BLaER1 treated with 17β-estradiol and CSF1 and Interleukin-3, amounts not matched to agents 10 nM and 100 nM (cell line): ENCODE measurements around the gene IFT88.
A peak's percentile ranks its signal among the peaks of the same experiment; 100 is the strongest.
"Not testable (repeated sequence)": the region's sequence is repeated elsewhere in the genome, so short reads cannot be mapped to it uniquely, and the experiment has no call there.

Experiments
- H3K27ac ChIP-seq, 11 experiments: shearing (Covaris generic); formaldehyde crosslinking; 2 replicates each; pipeline ENCODE4 v1.8.1; 2022
- H3K27me3 ChIP-seq, 11 experiments: shearing (Covaris generic); formaldehyde crosslinking; 2 replicates each; pipeline ENCODE4 v1.8.1; 2022
- H3K36me3 ChIP-seq, 11 experiments: shearing (Covaris generic); formaldehyde crosslinking; 2 replicates each; pipeline ENCODE4 v1.8.1; 2022
- H3K4me1 ChIP-seq, 10 experiments: shearing (Covaris generic); formaldehyde crosslinking; 2 replicates each; pipeline ENCODE4 v1.8.1; 2022
- H3K4me2 ChIP-seq, 11 experiments: shearing (Covaris generic); formaldehyde crosslinking; 2 replicates each; pipeline ENCODE4 v1.8.1; 2022
- H3K4me3 ChIP-seq, 10 experiments: shearing (Covaris generic); formaldehyde crosslinking; 2 replicates each; pipeline ENCODE4 v1.8.1; 2022
- H3K9ac ChIP-seq, 11 experiments: shearing (Covaris generic); formaldehyde crosslinking; 2 replicates each; pipeline ENCODE4 v1.8.1; 2022
- H3K9me3 ChIP-seq, 11 experiments: shearing (Covaris generic); formaldehyde crosslinking; replicated peaks in 1 of 11; 2 replicates each; pipeline ENCODE4 v1.8.1; 2022
- H4K20me1 ChIP-seq, 11 experiments: shearing (Covaris generic); formaldehyde crosslinking; 2 replicates each; pipeline ENCODE4 v1.8.1; 2022
- Cebpa-rat ChIP-seq, 11 experiments: shearing (Covaris generic); IDR thresholded peaks; 2 replicates each; pipeline ENCODE4 v1.8.1; 2022

The IFT88 gene

DNA sequence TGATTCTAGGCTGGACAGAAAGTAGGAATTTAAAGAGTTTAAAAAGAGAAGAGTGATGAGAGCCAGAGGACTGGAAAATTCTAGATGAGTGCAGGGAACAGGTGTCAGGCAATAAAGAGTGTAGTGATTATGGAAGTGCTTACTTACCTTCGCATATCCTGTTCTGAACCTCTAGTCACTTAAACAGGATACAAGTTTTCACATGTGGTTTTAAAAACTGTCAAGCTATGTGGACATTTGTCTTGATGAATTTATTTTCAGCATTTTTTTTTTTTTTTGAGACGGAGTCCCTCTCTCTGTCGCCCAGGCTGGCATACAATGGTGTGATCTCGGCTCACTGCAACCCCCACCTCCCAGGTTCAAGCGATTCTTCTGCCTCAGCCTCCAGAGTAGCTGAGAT, 102.2 kb downstream of the IFT88 start:
- Histone ChIP-seq H3K9ac (no peak overlapping the region), H3K4me3 (no peak overlapping the region), H3K27ac (no peak overlapping the region), H3K9me3 (no peaks in the 10 kb centered on the region), H3K4me2 (peak overlapping the region in 4 of 11 experiments; percentile 0 to 23 (median 16); a peak in 1 of 22 replicates), H3K4me1 (peaks cover 0 to 11% (median 0%) of the 10 kb centered on the region in 10 experiments; a peak in 4 of 20 replicates), H4K20me1 (no peaks in the 10 kb centered on the region), H3K27me3 (no peaks in the 10 kb centered on the region), H3K36me3 (peaks cover 0 to 18% (median 0%) of the 10 kb centered on the region in 11 experiments; a peak in 4 of 22 replicates)
- no peak for TF ChIP-seq Cebpa-rat (IDR thresholded peaks at IDR 0.05)

DNA sequence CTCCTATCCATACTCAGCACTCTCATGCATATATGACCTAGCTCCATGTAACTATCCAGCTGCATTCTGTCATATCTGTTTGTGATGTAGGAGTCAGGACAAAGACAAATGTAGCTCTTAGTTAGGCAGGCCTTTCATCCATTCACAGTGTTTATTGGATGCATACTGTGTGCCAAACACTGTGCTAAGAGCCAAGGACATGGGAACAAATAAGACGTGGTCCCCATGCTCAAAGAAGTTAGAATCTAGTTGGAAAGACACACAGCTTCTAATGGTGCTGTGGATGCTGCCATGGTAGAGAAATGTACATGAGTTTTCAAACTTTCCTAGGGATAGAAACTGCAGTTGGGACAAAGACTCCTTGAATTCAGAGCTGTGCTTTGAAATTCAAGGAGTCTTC, 104.8 kb downstream of the IFT88 start:
- H3K27me3 ChIP-seq, result no peaks in the 10 kb centered on the region
- no peaks in the 10 kb centered on the region for H3K9me3 ChIP-seq
- H4K20me1 ChIP-seq, result no peaks in the 10 kb centered on the region
- no peak overlapping the region for H3K4me2 ChIP-seq
- peaks cover 0 to 11% (median 0%) of the 10 kb centered on the region in 10 experiments; a peak in 3 of 20 replicates for H3K4me1 ChIP-seq
- H3K4me3 ChIP-seq, result no peak overlapping the region
- no peak overlapping the region for H3K27ac ChIP-seq
- H3K9ac ChIP-seq, result no peak overlapping the region
- no peak for TF ChIP-seq Cebpa-rat (IDR thresholded peaks at IDR 0.05)
- peaks cover 0 to 19% (median 0%) of the 10 kb centered on the region in 11 experiments; a peak in 4 of 22 replicates for H3K36me3 ChIP-seq

DNA sequence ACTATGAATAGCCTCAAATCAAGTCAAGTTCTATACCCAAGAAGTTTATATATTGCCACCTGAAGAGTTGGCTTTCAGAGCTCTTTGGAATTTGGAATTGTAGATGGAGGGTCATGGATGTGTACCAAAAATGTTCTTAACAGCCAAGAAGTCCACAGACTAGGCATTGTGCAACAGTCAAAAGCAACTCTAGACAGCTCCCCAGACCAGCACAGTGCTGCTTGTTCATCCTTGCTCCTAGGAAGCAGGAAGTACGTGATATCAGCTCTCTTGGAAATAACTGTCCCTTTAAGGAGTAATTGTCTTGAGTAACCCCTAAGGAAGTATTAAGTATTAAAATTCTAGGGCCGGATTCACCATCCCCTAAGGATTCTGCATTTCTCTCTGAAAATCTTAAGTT, 105.8 kb downstream of the IFT88 start:
- Histone ChIP-seq H3K27ac (no peak overlapping the region), H3K36me3 (peaks cover 0 to 19% (median 0%) of the 10 kb centered on the region in 11 experiments; a peak in 4 of 22 replicates), H3K4me1 (peaks cover 0 to 8% (median 0%) of the 10 kb centered on the region in 10 experiments; a peak in 2 of 20 replicates), H3K9ac (no peak overlapping the region), H3K4me2 (no peak overlapping the region), H3K27me3 (no peaks in the 10 kb centered on the region), H3K9me3 (no peaks in the 10 kb centered on the region), H3K4me3 (no peak overlapping the region), H4K20me1 (no peaks in the 10 kb centered on the region)
- no peak for TF ChIP-seq Cebpa-rat (IDR thresholded peaks at IDR 0.05)

DNA sequence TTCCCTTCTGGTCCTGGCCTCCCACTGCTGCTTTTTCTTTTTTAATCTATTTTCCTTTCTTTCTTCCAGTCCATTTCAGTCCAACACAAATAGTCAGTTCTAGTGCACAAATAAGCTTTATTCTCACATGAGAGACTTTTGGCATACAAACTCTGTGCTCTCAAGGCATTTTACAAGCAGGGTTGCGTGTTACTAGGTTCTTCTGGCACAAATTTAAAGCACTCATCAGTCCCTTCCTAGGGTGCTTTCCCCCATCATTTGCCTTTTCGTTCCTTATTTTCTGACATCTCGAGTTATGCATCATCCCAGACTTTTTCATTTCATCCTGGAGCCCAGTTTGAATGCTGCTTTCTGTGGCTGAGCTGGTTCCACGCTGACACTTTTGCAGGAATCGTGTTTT, 106.8 kb downstream of the IFT88 start:
- Histone ChIP-seq H3K9ac (no peak overlapping the region), H3K27me3 (no peaks in the 10 kb centered on the region), H3K4me1 (peaks cover 0 to 6% (median 0%) of the 10 kb centered on the region in 10 experiments; a peak in 2 of 20 replicates), H3K27ac (no peak overlapping the region), H3K36me3 (peaks cover 0 to 19% (median 0%) of the 10 kb centered on the region in 11 experiments; a peak in 4 of 22 replicates), H3K4me3 (no peak overlapping the region), H3K9me3 (no peaks in the 10 kb centered on the region), H3K4me2 (no peak overlapping the region), H4K20me1 (no peaks in the 10 kb centered on the region)
- TF ChIP-seq Cebpa-rat (IDR thresholded peaks at IDR 0.05), result no peak

DNA sequence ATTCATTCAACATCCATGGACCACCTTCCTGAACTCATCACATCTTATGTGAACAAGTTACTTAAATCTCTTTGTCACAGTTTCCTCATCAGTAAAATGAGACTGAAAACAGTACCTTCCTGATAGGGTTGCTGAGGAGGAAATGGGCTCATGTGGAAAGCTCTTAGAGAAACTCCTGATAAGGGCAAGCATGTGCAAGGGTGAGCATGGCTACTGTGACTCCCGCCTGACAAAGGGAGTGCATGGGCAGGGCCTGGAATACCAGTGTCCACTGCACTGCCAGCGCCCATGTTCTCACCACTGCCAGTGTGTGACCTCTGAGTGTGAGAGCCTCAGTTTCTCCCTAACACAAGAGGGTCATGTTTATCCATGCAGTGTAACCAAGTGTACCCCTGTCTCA, 109.3 kb downstream of the IFT88 start:
- H3K4me1 ChIP-seq, result no peaks in the 10 kb centered on the region
- H3K9me3 ChIP-seq, result no peaks in the 10 kb centered on the region
- H3K36me3 ChIP-seq, result peaks cover 0 to 24% (median 0%) of the 10 kb centered on the region in 11 experiments; a peak in 5 of 22 replicates
- no peaks in the 10 kb centered on the region for H4K20me1 ChIP-seq
- no peak overlapping the region for H3K4me2 ChIP-seq
- H3K27ac ChIP-seq, result no peak overlapping the region
- no peak overlapping the region for H3K9ac ChIP-seq
- H3K4me3 ChIP-seq, result no peak overlapping the region
- H3K27me3 ChIP-seq, result no peaks in the 10 kb centered on the region
- TF ChIP-seq Cebpa-rat (IDR thresholded peaks at IDR 0.05), result no peak

DNA sequence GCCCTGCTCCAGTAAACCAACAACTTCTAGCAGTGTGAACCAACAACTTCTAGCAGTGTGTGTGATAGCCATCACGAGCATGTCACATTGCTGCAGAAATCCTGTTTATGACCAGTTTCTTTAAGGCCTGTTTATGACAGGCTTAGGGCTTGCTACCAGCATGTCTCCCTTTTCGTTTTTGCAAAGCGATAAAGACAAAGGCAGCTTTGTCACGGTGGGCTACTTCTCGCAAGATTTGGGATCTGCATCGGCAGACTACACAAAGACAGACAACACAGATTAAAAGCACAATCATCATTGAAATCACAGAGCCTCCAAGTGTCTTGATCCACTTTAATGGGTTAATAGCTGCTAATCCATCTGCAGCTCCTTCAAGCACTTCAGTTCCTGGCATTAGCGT, 111.6 kb downstream of the IFT88 start:
- H3K9me3 ChIP-seq, H3K4me2 ChIP-seq, H3K27ac ChIP-seq, H3K4me3 ChIP-seq, H4K20me1 ChIP-seq, H3K4me1 ChIP-seq, H3K27me3 ChIP-seq, H3K9ac ChIP-seq: not testable (repeated sequence)
- peaks cover 0 to 19% (median 0%) of the 10 kb centered on the region in 11 experiments; a peak in 2 of 22 replicates for H3K36me3 ChIP-seq

DNA sequence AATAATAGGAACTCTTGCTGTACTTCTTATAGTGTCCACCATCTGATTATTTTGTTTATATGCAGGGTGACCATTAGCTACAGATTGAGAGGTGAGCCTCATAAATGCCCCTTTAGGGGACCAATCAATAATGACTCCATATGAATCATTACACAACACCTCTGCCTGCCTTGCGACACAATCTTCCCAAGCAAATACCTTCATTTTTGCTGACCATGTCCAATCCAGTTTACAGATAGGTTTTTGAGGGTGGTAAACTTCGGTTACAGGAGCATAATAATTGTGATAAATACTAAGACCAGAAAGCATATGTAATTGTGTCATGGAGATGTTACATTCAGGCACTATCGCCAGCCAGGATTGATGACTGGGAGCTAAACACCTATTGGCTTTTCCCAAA, 112.9 kb downstream of the IFT88 start:
- H4K20me1 ChIP-seq, result no peaks in the 10 kb centered on the region
- TF ChIP-seq Cebpa-rat (IDR thresholded peaks at IDR 0.05), result no peak
- peaks cover 0 to 17% (median 0%) of the 10 kb centered on the region in 11 experiments; a peak in 2 of 22 replicates for H3K36me3 ChIP-seq
- H3K9ac ChIP-seq, result no peak overlapping the region
- no peaks in the 10 kb centered on the region for H3K4me1 ChIP-seq
- no peaks in the 10 kb centered on the region for H3K27me3 ChIP-seq
- H3K4me3 ChIP-seq, result no peak overlapping the region
- H3K27ac ChIP-seq, result no peak overlapping the region
- no peaks in the 10 kb centered on the region for H3K9me3 ChIP-seq
- no peak overlapping the region for H3K4me2 ChIP-seq

DNA sequence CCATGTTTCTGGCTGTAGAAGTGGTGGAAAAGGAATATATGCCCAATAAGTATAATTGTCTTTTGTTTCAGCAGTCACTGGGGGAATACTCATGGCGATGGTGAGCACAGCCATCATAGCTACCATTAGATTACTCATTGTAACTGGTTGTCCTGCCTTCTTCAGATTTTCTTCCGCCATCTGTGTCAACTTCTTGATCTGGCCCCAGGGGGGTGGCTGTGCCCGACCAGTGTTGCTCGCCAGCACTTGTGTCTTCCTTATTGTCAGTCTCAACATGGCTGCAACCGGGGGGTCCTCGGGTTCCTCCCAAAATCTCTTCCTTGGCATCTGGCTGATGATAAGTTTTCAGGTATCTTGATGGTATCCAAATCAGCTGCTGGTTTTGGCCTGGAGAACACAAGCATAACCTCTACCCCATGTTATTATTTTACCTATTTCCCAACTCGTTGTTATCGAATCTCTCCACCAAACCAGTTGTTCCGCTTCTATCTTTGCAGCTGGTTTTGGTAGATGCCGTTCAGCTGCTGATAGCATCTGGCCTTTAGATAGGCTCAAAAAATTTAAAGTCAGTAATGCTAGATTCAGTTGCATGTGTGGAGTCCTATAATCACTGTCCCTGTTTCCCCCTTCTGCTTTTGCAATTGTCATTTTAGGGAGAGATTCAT, 113.6 kb downstream of the IFT88 start:
- Histone ChIP-seq H3K4me1 (no peaks in the 10 kb centered on the region), H3K9me3 (no peaks in the 10 kb centered on the region), H3K36me3 (peaks cover 0 to 14% (median 0%) of the 10 kb centered on the region in 11 experiments; a peak in 2 of 22 replicates), H3K9ac (no peak overlapping the region), H4K20me1 (no peaks in the 10 kb centered on the region), H3K4me2 (no peak overlapping the region), H3K27ac (no peak overlapping the region), H3K27me3 (no peaks in the 10 kb centered on the region), H3K4me3 (no peak overlapping the region)
- no peak for TF ChIP-seq Cebpa-rat (IDR thresholded peaks at IDR 0.05)

DNA sequence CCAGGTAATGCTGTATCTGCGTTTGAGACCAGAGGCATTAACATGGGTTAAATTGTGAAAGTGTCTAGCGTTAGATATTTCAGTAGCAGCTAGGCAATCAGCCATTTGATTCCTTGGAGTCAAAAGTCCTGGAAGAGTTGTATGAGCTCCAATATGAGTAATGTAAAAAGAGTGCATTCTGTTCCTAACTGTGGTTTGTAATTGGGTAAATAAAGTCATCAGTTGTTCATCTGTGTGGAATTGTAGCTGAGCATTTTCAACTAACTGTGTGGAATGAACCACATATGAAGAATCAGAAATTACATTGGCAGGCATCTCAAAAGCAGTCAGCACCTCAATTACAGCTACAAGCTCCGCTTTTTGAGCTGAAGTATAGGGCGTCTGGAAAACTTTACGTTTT, 114.5 kb downstream of the IFT88 start:
- H3K4me3 ChIP-seq, H4K20me1 ChIP-seq, H3K27me3 ChIP-seq, H3K4me1 ChIP-seq, H3K4me2 ChIP-seq, H3K9me3 ChIP-seq, H3K27ac ChIP-seq, H3K36me3 ChIP-seq, H3K9ac ChIP-seq: not testable (repeated sequence)

DNA sequence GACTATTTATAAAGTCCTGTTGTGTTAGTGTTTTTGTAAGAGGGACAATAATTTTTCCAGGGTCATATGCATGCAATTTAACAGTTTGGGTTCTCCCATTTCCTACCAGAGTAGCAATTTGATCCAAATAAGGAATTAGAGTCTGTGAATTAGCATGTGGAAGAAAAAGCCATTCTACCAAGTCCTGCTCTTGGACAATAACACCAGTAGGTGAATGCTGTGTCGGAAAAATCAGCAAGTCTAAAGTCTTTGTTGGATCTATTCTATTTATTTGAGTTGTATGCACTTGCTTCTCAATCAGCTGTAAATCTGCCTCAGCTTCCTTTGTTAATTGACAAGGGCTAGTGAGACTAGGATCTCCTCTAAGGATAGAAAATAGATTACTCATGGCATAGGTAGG, 115.1 kb downstream of the IFT88 start:
- Histone ChIP-seq H3K9ac (no peak overlapping the region), H3K4me2 (no peak overlapping the region)
- TF ChIP-seq Cebpa-rat (IDR thresholded peaks at IDR 0.05), result no peak

More for the DNA sequence above, 115.1 kb downstream of the IFT88 start:
- H4K20me1 ChIP-seq, result no peaks in the 10 kb centered on the region
- H3K36me3 ChIP-seq, result peaks cover 0 to 4% (median 0%) of the 10 kb centered on the region in 11 experiments; a peak in 1 of 22 replicates
- no peaks in the 10 kb centered on the region for H3K27me3 ChIP-seq
- H3K27ac ChIP-seq, result no peak overlapping the region
- no peaks in the 10 kb centered on the region for H3K4me1 ChIP-seq
- H3K4me3 ChIP-seq, result no peak overlapping the region
- no peaks in the 10 kb centered on the region for H3K9me3 ChIP-seq
